ENCODE data around the gene CORO7.

DNA sequence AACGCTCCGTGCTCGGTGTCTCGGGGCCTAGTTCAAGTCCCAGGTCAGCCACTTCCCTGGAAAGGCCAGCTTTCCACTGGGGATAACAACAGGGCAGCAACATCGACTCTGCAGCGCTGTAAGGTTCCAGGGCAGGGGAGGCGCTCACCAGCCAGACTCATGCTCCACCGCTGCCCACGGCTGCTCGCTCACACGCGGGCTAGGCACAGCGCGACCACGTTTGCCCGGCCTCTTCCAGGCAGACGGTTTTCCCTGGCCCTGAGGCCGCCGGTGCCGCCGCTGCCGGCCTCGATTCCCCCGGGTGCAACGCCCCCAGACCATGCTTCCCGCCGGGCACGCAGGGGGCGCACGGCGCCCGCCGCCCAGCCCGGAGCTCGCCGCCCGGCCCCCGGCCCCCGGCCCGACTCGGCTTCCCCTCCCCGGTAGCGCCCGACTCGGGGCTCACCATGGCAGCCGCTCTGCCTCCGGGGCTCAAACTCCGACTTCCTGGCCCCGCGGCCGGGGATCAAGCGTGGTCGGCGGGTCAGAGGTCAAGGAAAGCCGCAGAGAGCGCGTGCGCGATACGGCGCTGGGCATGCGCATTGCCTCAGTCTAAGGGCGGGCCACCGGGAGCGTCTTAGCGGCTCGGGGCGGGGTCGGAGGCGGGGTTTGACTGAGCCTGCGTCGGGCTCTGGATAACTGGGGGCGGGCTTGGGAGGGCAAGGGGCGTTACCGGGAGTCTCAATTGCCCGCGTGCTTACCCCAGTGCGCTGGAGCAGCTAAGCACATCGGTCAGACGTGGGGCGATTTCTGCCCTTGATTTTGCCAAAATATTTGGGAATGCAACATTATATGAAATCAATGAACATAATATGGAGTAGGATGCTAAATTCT is 65.4 kb downstream of the CORO7 start, which contains the start of gene PAM16:
- TF ChIP-seq, protein P1, sequence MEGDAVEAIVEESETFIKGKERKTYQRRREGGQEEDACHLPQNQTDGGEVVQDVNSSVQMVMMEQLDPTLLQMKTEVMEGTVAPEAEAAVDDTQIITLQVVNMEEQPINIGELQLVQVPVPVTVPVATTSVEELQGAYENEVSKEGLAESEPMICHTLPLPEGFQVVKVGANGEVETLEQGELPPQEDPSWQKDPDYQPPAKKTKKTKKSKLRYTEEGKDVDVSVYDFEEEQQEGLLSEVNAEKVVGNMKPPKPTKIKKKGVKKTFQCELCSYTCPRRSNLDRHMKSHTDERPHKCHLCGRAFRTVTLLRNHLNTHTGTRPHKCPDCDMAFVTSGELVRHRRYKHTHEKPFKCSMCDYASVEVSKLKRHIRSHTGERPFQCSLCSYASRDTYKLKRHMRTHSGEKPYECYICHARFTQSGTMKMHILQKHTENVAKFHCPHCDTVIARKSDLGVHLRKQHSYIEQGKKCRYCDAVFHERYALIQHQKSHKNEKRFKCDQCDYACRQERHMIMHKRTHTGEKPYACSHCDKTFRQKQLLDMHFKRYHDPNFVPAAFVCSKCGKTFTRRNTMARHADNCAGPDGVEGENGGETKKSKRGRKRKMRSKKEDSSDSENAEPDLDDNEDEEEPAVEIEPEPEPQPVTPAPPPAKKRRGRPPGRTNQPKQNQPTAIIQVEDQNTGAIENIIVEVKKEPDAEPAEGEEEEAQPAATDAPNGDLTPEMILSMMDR (IDR thresholded peaks at IDR 0.05): peak; percentile 28; the same call in 2 of the 3 replicates
- no peak for TF ChIP-seq MYC (IDR thresholded peaks at IDR 0.05; ENCODE audit: borderline replicate concordance, low read length)
- TF ChIP-seq SREBF2 (IDR thresholded peaks at IDR 0.05): no peak
- TF ChIP-seq POLR2A (IDR thresholded peaks at IDR 0.05; ENCODE audit: low read length): peak; percentile 55
- no peak for TF ChIP-seq RAD21 (conservative IDR thresholded peaks at IDR 0.05 in 1 of 2, IDR thresholded peaks at IDR 0.05 in 1 of 2)
- no peak for TF ChIP-seq RFX5 (IDR thresholded peaks at IDR 0.05)
- no peak for TF ChIP-seq CHD4 (IDR thresholded peaks at IDR 0.05; ENCODE audit: borderline replicate concordance)
- no peak for TF ChIP-seq CHD2 (IDR thresholded peaks at IDR 0.05; ENCODE audit: low read length, partially characterized antibody)
- TF ChIP-seq, protein P2, sequence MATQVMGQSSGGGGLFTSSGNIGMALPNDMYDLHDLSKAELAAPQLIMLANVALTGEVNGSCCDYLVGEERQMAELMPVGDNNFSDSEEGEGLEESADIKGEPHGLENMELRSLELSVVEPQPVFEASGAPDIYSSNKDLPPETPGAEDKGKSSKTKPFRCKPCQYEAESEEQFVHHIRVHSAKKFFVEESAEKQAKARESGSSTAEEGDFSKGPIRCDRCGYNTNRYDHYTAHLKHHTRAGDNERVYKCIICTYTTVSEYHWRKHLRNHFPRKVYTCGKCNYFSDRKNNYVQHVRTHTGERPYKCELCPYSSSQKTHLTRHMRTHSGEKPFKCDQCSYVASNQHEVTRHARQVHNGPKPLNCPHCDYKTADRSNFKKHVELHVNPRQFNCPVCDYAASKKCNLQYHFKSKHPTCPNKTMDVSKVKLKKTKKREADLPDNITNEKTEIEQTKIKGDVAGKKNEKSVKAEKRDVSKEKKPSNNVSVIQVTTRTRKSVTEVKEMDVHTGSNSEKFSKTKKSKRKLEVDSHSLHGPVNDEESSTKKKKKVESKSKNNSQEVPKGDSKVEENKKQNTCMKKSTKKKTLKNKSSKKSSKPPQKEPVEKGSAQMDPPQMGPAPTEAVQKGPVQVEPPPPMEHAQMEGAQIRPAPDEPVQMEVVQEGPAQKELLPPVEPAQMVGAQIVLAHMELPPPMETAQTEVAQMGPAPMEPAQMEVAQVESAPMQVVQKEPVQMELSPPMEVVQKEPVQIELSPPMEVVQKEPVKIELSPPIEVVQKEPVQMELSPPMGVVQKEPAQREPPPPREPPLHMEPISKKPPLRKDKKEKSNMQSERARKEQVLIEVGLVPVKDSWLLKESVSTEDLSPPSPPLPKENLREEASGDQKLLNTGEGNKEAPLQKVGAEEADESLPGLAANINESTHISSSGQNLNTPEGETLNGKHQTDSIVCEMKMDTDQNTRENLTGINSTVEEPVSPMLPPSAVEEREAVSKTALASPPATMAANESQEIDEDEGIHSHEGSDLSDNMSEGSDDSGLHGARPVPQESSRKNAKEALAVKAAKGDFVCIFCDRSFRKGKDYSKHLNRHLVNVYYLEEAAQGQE (IDR thresholded peaks at IDR 0.05): no peak
- TF ChIP-seq EP300 (IDR thresholded peaks at IDR 0.05): no peak

Data from A549 (cell line).